HepG2 (cell line): ENCODE results near the gene GRAMD1A. TPM values are rescaled to one million over a fixed set of nuclear protein-coding genes. Genes with fewer than 3 reads are reported as not detected.

Experiments
- AGO2 ChIP-seq: fragments of 200-400 bp; formaldehyde crosslinking; optimal IDR thresholded peaks from 2 replicates; pipeline ENCODE3; 2017; ENCODE audit warnings: mild to moderate bottlenecking, low read depth, low read length, moderate library complexity
- AHR ChIP-seq: IDR thresholded peaks from 2 replicates; pipeline ENCODE4 v1.6.1; 2018; ENCODE audit warnings: missing genetic modification reagents, missing compliant biosample characterization
- ARNT2 ChIP-seq: sonication (generic); formaldehyde crosslinking; IDR thresholded peaks from 2 replicates; pipeline ENCODE4 v1.8.0; 2022; ENCODE audit warnings: mild to moderate bottlenecking, low read depth, missing genetic modification reagents, moderate library complexity
- ETV5 ChIP-seq: IDR thresholded peaks from 2 replicates; pipeline ENCODE4 v1.6.1; 2018; ENCODE audit warnings: missing biosample characterization, missing genetic modification reagents, inconsistent platforms, borderline replicate concordance
- FOXO4 ChIP-seq: sonication (generic); formaldehyde crosslinking; conservative IDR thresholded peaks from 2 replicates; pipeline ENCODE4 v1.8.1; 2023; ENCODE audit warnings: missing genetic modification reagents
- JUND ChIP-seq: sonication (generic); formaldehyde crosslinking; IDR thresholded peaks from 2 replicates; pipeline ENCODE4 v1.8.0; 2022; ENCODE audit warnings: mild to moderate bottlenecking, missing genetic modification reagents
- KAT7 ChIP-seq: IDR thresholded peaks from 2 replicates; pipeline ENCODE4 v1.6.1; 2018; ENCODE audit warnings: borderline replicate concordance, missing compliant biosample characterization
- MAZ ChIP-seq, 2 experiments: sonication (generic) in 1 of 2; formaldehyde crosslinking in 1 of 2; IDR thresholded peaks; 2 replicates each; pipeline versions ENCODE4 v1.5.0 to v1.6.1; 2012 to 2020; ENCODE audit warnings: low read depth in 2 of 2, mild to moderate bottlenecking in 2 of 2, borderline replicate concordance in 1 of 2, improper control_type of control experiment in 1 of 2, low read length in 1 of 2, missing genetic modification reagents in 1 of 2, moderate library complexity in 1 of 2
- RCOR2 ChIP-seq: IDR thresholded peaks from 2 replicates; pipeline ENCODE4 v1.6.1; 2016; ENCODE audit warnings: missing biosample characterization, missing genetic modification reagents
- SAFB2 ChIP-seq: sonication (generic); formaldehyde crosslinking; IDR thresholded peaks from 2 replicates; pipeline ENCODE4 v1.5.1; 2020; ENCODE audit warnings: missing genetic modification reagents, low read depth, mild to moderate bottlenecking, borderline replicate concordance
- SYNCRIP ChIP-seq: fragments of 200-400 bp; formaldehyde crosslinking; IDR thresholded peaks from 2 replicates; pipeline ENCODE4 v1.6.1; 2018; ENCODE audit warnings: mild to moderate bottlenecking, low read depth, low read length; ENCODE audit not compliant: insufficient read depth
- TIGD3 ChIP-seq: sonication (generic); formaldehyde crosslinking; IDR thresholded peaks from 2 replicates; pipeline ENCODE4 v1.5.1; 2020; ENCODE audit warnings: mild to moderate bottlenecking, missing genetic modification reagents, borderline replicate concordance
- ZFP91 ChIP-seq: sonication (generic); formaldehyde crosslinking; IDR thresholded peaks from 2 replicates; pipeline ENCODE4 v1.9.0; 2022; ENCODE audit warnings: missing genetic modification reagents, mild to moderate bottlenecking, borderline replicate concordance
- ZNF333 ChIP-seq: sonication (generic); formaldehyde crosslinking; IDR thresholded peaks from 2 replicates; pipeline ENCODE4 v1.4.0; 2020; ENCODE audit warnings: mild to moderate bottlenecking, missing genetic modification reagents, borderline replicate concordance
- ZNF678 ChIP-seq: sonication (generic); formaldehyde crosslinking; IDR thresholded peaks from 2 replicates; pipeline ENCODE4 v1.4.0; 2020; ENCODE audit warnings: mild to moderate bottlenecking, missing genetic modification reagents
- ZNF816 ChIP-seq: sonication (generic); formaldehyde crosslinking; IDR thresholded peaks from 2 replicates; pipeline ENCODE4 v1.8.0; 2022; ENCODE audit warnings: missing genetic modification reagents, mild to moderate bottlenecking, borderline replicate concordance
- polyA plus RNA-seq, 8 experiments: library from polyadenylated mRNA; depleted of rRNA in 3 of 8; stranded (reverse) in 7 of 8; unstranded in 1 of 8; fragments of >200 nt; fragmentation: Illumina TruSeq in 4 of 8; extraction: Trizol in 4 of 8; gene quantifications; 2 replicates each; pipeline versions ENCODE4 v1.2.1 to v1.2.3, GENCODE V29; 2011 to 2016; ENCODE audit warnings: low read depth in 4 of 8, missing spikeins in 1 of 8, mixed read lengths in 1 of 8; ENCODE audit not compliant: insufficient read depth in 1 of 8
- total RNA-seq, 5 experiments: library from RNA; depleted of rRNA; stranded (reverse); fragments of >200 nt; fragmentation: Illumina TruSeq; extraction: Trizol; gene quantifications; 2 replicates each; pipeline ENCODE4 v1.2.3, GENCODE V29; 2016; ENCODE audit warnings: low read depth in 1 of 5

The GRAMD1A gene
- total and polyA plus RNA-seq, 2 of the 13 experiments (the other 11 are each of a cell fraction or from before 2014, with no cell fraction given) = 14.7 to 181 TPM

GRCh38 chr19:35045667-35046300, 45.7 kb downstream of the GRAMD1A start (continued):
- TF ChIP-seq ZFP91 (CRISPR knock-in tag) (no peak), ZNF333 (no peak), TIGD3 (CRISPR knock-in tag) (no peak), RCOR2 (no peak), JUND (no peak), SAFB2 (CRISPR knock-in tag) (no peak), AGO2 (peak; percentile 34), FOXO4 (CRISPR knock-in tag) (no peak), AHR (no peak), SYNCRIP (no peak), MAZ (IDR thresholded peaks at IDR 0.05; ENCODE audit: borderline replicate concordance, low read depth, low read length) (no peak), MAZ (CRISPR knock-in tag; IDR thresholded peaks at IDR 0.05; ENCODE audit: low read depth) (no peak), ZNF678 (CRISPR knock-in tag) (no peak), ZNF816 (CRISPR knock-in tag) (no peak), KAT7 (CRISPR knock-in tag) (no peak), ETV5 (CRISPR knock-in tag) (0 out of 2 replicates have a peak, but pooled peaks have one; percentile 11), ARNT2 (CRISPR knock-in tag) (no peak)
